Frontal cortex (tissue), 4 donors: ENCODE results near the gene KCNH1. TPM values are rescaled to one million over a fixed set of nuclear protein-coding genes. Genes with fewer than 3 reads are reported as not detected.

Experiments used
- DNase-seq, 2 donors: peaks; one replicate each; pipeline ENCODE4 v3.0.0; 2012; ENCODE audit warnings: low spot score in 2 of 2
- FAIRE-seq: peaks from 2 replicates; lab custom pipeline; 2012; peaks lifted over from hg19 to GRCh38; lab: Jason Lieb, UNC
- total RNA-seq: library from RNA; depleted of rRNA; stranded (reverse); fragments of >200 nt; gene quantifications from one replicate; pipeline ENCODE4 v1.2.3, GENCODE V29; 2014
- donor health status: control.
- donor health status: control.
- donor health status: control.

The KCNH1 gene
- total RNA-seq, 1 donor from 2014 or later: 10.6 TPM

DNA sequence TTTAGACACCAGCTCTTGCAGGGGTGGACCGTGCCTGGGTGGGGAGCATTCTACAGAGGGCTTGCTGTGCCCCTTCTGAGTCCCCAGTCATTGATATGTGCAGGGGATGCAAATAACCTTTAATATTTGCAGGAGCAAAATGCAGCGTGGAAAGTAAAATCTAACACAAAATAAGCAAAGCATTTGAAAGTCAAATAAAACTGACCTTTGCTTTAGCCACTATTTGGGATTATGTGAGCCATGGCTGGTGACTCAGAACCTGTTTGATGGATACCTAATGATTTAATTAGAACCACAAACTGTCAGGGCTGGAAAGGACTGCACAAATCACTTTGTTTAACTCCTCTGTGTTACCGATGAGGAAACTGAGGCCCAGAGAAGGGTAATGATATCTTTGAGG is 427.7 kb downstream of the KCNH1 start:
- DNase-seq (no peak), FAIRE-seq (no peak)

DNA sequence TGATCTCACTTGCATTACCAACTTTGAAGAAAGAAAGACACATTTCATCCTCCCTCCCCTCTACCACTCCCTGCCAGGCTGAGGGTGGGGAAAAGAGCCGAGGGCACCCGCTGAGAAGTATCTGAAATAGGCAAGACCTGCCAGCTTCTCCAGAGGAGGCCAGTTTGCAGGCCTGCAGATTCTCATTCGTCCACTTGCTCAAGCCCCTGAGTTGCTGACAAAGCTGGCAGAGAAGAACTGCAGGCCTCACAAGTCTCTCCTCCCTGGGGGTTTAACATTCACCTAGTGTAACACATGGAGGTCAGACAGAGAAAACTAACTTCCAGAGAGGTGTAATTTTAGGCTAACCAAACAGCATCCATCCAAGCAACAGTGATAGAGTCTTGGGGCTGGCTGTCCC is 428.9 kb downstream of the KCNH1 start:
- no peak for DNase-seq
- no peak for FAIRE-seq

DNA sequence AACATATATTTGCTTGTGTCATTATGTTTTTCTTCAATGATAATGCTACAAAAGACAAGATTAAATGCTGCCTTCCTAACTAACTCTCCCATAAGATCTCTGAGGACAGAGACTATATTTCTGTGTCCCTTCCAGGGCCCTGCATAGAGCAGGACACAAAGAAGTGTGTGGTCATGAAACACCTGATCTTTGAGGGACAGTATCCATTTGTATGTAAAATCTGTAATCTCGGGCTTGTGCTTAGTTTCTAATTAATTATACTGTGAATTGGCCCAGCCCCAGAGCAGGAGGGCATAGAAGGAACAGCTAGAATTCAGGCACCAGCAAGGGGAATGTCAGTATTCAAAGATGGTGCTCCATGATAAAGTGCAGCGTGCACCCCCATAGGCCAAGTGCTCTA is 430.4 kb downstream of the KCNH1 start:
- FAIRE-seq (no peak), DNase-seq (no peak)

DNA sequence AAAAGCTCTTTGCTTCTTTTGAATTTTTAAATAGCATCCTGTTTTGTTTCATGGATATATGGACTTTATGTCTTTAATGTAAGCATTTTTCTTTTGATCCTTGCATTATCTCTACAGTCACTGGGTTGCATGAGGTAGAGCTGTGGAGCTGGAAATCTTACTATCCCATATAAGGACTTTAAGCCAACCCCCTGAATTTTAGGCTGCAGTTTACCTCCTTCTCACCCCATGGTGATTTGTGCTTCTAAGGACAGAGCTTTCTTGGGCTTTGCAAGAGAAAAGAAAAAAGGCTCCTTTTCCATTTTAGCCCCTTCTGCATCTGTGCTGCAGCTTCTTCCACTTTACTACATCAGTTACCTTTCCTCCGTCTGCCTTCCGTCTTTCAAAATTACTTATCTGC is 431.4 kb downstream of the KCNH1 start:
- DNase-seq (no peak), FAIRE-seq (no peak)

GRCh38 chr1:210700511-210700910 is 433.4 kb downstream of the KCNH1 start:
- no peak for FAIRE-seq
- DNase-seq: no peak

DNA sequence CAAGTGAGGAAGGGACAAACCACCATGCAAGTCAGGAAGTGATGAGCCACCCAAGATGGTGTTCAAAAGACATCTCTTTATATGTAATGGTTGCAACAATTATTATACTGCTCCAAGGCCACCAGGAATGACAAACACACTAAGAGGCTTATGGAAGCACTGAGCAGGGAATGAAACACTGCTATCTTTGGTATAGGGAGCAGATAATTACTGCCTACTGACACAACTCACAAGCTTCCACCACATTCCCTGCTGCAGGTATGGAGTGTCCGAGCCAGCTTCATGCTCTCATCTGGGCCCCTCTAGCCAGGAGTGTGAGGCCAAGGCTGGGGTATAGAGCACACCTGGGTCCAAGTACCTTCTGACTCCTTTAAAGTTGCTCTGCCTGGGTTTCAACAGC is 433.9 kb downstream of the KCNH1 start:
- FAIRE-seq: no peak
- DNase-seq: no peak

GRCh38 chr1:210698661-210699060 is 435.3 kb downstream of the KCNH1 start:
- FAIRE-seq: no peak
- no peak for DNase-seq

GRCh38 chr1:210697185-210697584 is 436.8 kb downstream of the KCNH1 start:
- no peak for FAIRE-seq
- DNase-seq: no peak

GRCh38 chr1:210696709-210697108 is 437.2 kb downstream of the KCNH1 start:
- DNase-seq (no peak), FAIRE-seq (no peak)

- DNase-seq (no peak), FAIRE-seq (no peak)
Observed at GRCh38 chr1:210695026-210695425, 438.9 kb downstream of the KCNH1 start.

DNA sequence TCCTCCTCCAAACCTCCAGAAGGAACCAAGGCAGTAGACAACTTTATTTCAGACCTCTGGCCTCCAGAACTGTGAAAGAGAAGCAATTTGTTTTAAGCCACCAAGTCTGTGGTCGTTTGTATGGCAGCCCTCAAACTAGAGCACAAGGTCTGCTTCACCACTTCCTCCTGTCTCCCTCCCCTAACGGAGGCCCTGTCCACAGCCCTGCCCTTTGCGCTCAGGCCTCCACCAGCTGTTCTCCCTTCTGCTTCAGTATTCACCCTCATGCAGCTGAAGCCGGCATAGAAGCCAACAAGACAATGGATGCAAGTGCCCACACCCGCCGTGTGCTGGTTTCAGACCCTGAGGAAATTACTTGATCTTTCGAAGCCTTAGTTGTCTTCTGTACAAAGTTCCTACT is 441.2 kb downstream of the KCNH1 start:
- FAIRE-seq: no peak
- no peak for DNase-seq

GRCh38 chr1:210691039-210691610 is 442.8 kb downstream of the KCNH1 start:
- DNase-seq (no peak), FAIRE-seq (no peak)

GRCh38 chr1:210690236-210690635 is 443.7 kb downstream of the KCNH1 start:
- DNase-seq (no peak), FAIRE-seq (no peak)

- FAIRE-seq (no peak), DNase-seq (no peak)
Observed at GRCh38 chr1:210689826-210690225, 444.1 kb downstream of the KCNH1 start.

GRCh38 chr1:210688512-210689234 is 445.3 kb downstream of the KCNH1 start:
- DNase-seq (no peak), FAIRE-seq (no peak)

DNA sequence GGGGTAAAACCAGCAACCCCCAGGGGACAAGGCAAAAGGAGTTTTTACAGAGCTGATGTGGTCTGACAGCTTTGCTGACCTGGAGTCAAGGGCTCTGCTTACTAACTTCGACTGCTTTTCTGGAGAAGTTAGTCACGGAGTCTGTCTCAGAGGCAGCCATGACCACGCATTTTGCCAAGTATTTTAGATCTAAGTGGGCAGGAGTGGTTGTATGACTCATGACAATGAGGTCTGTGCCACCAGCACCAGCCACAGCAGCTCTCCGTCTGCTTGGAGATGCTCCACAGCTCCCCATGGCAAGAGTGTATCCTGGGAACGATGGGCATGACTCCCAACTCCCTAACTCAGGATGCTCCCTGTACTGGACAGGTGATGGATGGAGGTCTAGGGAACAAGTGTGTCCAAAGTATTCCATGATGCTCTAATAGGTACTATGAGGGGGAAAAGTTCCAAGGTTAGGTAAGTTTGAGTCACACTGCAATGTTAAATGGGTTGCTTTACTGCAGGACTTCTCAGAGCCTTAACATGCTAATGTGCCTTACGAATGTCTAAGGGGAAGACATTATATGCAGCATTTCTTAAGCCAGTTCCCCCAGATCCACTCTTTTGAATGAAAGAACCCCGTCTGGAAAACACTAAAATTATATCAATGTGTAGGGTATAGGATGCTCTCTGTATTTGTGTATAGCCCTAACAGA is 446.2 kb downstream of the KCNH1 start:
- no peak for FAIRE-seq

GRCh38 chr1:210686841-210687240 is 447.1 kb downstream of the KCNH1 start:
- FAIRE-seq: no peak
- no peak for DNase-seq

More for the DNA sequence above, 446.2 kb downstream of the KCNH1 start:
- DNase-seq: no peak

DNA sequence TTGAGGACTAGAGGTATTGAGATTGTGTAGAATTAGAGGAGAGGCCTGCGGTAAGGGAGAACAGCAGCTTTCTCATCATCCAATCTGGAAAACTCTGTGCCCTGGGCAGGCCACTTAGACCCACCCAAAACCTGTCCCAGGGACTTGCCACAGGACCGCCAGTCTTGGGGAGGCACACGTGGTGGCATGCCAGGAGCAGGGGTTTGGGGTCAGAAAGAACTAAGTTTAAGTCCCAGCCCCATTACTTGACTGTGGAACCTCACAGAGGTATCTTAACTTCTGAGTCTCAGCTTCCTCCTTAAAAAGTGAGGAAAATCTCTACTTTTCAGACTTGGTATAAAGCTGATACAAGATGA is 448.7 kb downstream of the KCNH1 start:
- DNase-seq (no peak), FAIRE-seq (no peak)

DNA sequence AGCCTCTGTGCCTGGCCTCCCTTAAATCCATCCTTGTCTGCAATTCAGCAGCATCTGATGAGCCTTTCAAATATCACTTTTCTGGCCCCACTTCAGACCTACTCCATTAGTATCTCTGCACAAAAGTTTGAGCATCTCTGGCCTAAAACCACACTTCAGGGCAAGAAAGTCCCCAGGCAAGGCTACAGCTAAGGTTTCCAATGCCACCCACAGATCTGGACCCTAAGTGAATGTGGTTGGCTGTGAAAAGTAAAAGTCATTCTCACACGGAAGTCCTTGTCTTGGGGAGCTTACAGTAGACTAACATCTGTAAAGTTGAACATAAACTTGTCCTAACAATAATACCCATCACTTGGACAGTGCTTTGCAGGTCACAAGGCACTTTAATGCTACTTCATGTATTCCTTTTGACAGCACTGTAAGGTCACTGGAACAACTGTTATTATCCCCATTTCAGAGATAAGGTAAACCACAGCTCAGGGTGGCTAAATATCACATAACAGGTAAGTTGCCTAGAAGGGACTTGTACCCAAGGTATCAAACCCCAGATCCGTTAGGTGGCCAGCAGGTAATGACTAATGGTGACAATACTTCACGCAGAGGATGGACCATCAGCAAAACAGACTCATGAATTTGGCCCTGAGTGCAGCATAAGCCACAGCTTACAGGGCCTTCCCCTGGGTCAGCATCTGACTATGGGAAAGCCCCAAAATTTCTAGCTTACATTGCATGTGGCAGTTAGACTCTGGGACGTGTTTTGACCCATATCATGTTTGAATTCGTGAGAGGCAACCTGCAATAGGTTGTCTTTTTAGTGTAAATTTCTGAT is 449.3 kb downstream of the KCNH1 start:
- DNase-seq (no peak), FAIRE-seq (no peak)

GRCh38 chr1:210683403-210684047 is 450.4 kb downstream of the KCNH1 start:
- DNase-seq (no peak), FAIRE-seq (no peak)
